Measurements from ENCODE around the gene ARHGEF3. TPM values are rescaled to one million over a fixed set of nuclear protein-coding genes. Genes with fewer than 3 reads are reported as not detected.

ARHGEF3 gene
- total RNA-seq, 1 donor from 2014 or later: 32.9 TPM

GRCh38 chr3:56773986-56774385 is 27.8 kb downstream of the ARHGEF3 start:
- Histone ChIP-seq H3K4me1 (ENCODE audit: control insufficient read depth in 3 of 3, insufficient read depth in 3 of 3, low read length in 3 of 3) (peaks cover 16 to 22% (median 19%) of the 10 kb centered on the region in 3 donors), H3K9me3 (ENCODE audit: control insufficient read depth in 3 of 3, low read length in 3 of 3) (no peaks in the 10 kb centered on the region), H3K27me3 (ENCODE audit: control insufficient read depth in 3 of 3, insufficient read depth in 3 of 3, low read length in 3 of 3) (no peaks in the 10 kb centered on the region), H3K9ac (ENCODE audit: low read depth in 1 of 3, low read length in 3 of 3) (no peak overlapping the region), H3K27ac (ENCODE audit: low read depth, low read length) (no peak overlapping the region), H3K36me3 (ENCODE audit: control insufficient read depth in 3 of 3, insufficient read depth in 3 of 3, low read length in 3 of 3) (peaks cover 5 to 13% (median 6%) of the 10 kb centered on the region in 3 donors), H3K4me3 (ENCODE audit: low read length in 3 of 3) (no peak overlapping the region)

GRCh38 chr3:56772952-56773938 is 28.5 kb downstream of the ARHGEF3 start:
- Histone ChIP-seq H3K27ac (ENCODE audit: low read depth, low read length) (no peak overlapping the region), H3K4me1 (ENCODE audit: control insufficient read depth in 3 of 3, insufficient read depth in 3 of 3, low read length in 3 of 3) (peaks cover 21 to 26% (median 24%) of the 10 kb centered on the region in 3 donors), H3K9ac (ENCODE audit: low read depth in 1 of 3, low read length in 3 of 3) (no peak overlapping the region), H3K4me3 (ENCODE audit: low read length in 3 of 3) (no peak overlapping the region), H3K27me3 (ENCODE audit: control insufficient read depth in 3 of 3, insufficient read depth in 3 of 3, low read length in 3 of 3) (no peaks in the 10 kb centered on the region), H3K9me3 (ENCODE audit: control insufficient read depth in 3 of 3, low read length in 3 of 3) (no peaks in the 10 kb centered on the region), H3K36me3 (ENCODE audit: control insufficient read depth in 3 of 3, insufficient read depth in 3 of 3, low read length in 3 of 3) (peaks cover 5 to 13% (median 6%) of the 10 kb centered on the region in 3 donors)

GRCh38 chr3:56771376-56771775 is 30.4 kb downstream of the ARHGEF3 start:
- H3K4me3 ChIP-seq (ENCODE audit: low read length in 3 of 3): no peak overlapping the region
- peaks cover 5 to 13% (median 7%) of the 10 kb centered on the region in 3 donors for H3K36me3 ChIP-seq (ENCODE audit: control insufficient read depth in 3 of 3, insufficient read depth in 3 of 3, low read length in 3 of 3)
- H3K9me3 ChIP-seq (ENCODE audit: control insufficient read depth in 3 of 3, low read length in 3 of 3): no peaks in the 10 kb centered on the region
- H3K4me1 ChIP-seq (ENCODE audit: control insufficient read depth in 3 of 3, insufficient read depth in 3 of 3, low read length in 3 of 3): peaks cover 19 to 23% (median 20%) of the 10 kb centered on the region in 3 donors
- H3K27me3 ChIP-seq (ENCODE audit: control insufficient read depth in 3 of 3, insufficient read depth in 3 of 3, low read length in 3 of 3): no peaks in the 10 kb centered on the region
- H3K9ac ChIP-seq (ENCODE audit: low read depth in 1 of 3, low read length in 3 of 3): no peak overlapping the region
- no peak overlapping the region for H3K27ac ChIP-seq (ENCODE audit: low read depth, low read length)

GRCh38 chr3:56769116-56769707 is 32.5 kb downstream of the ARHGEF3 start:
- H3K9me3 ChIP-seq (ENCODE audit: control insufficient read depth in 3 of 3, low read length in 3 of 3): no peaks in the 10 kb centered on the region
- peak overlapping the region in 2 of 3 donors; percentile 36 to 47 for H3K9ac ChIP-seq (ENCODE audit: low read depth in 1 of 3, low read length in 3 of 3)
- peaks cover 5 to 13% (median 10%) of the 10 kb centered on the region in 3 donors for H3K36me3 ChIP-seq (ENCODE audit: control insufficient read depth in 3 of 3, insufficient read depth in 3 of 3, low read length in 3 of 3)
- peak overlapping the region; percentile 18 for H3K27ac ChIP-seq (ENCODE audit: low read depth, low read length)
- H3K4me1 ChIP-seq (ENCODE audit: control insufficient read depth in 3 of 3, insufficient read depth in 3 of 3, low read length in 3 of 3): peaks cover 15% of the 10 kb centered on the region in 3 donors
- no peaks in the 10 kb centered on the region for H3K27me3 ChIP-seq (ENCODE audit: control insufficient read depth in 3 of 3, insufficient read depth in 3 of 3, low read length in 3 of 3)
- no peak overlapping the region for H3K4me3 ChIP-seq (ENCODE audit: low read length in 3 of 3)

- Histone ChIP-seq H3K4me1 (ENCODE audit: control insufficient read depth in 3 of 3, insufficient read depth in 3 of 3, low read length in 3 of 3) (peaks cover 15 to 28% (median 21%) of the 10 kb centered on the region in 3 donors), H3K9ac (ENCODE audit: low read depth in 1 of 3, low read length in 3 of 3) (no peak overlapping the region)
Measured at GRCh38 chr3:56764904-56765547, 36.7 kb downstream of the ARHGEF3 start.

GRCh38 chr3:56764184-56764583 is 37.6 kb downstream of the ARHGEF3 start:
- H3K27me3 ChIP-seq (ENCODE audit: control insufficient read depth in 3 of 3, insufficient read depth in 3 of 3, low read length in 3 of 3): no peaks in the 10 kb centered on the region
- H3K4me1 ChIP-seq (ENCODE audit: control insufficient read depth in 3 of 3, insufficient read depth in 3 of 3, low read length in 3 of 3): peaks cover 7 to 19% (median 13%) of the 10 kb centered on the region in 3 donors
- peaks cover 0 to 4% (median 0%) of the 10 kb centered on the region in 3 donors for H3K36me3 ChIP-seq (ENCODE audit: control insufficient read depth in 3 of 3, insufficient read depth in 3 of 3, low read length in 3 of 3)
- no peak overlapping the region for H3K9ac ChIP-seq (ENCODE audit: low read depth in 1 of 3, low read length in 3 of 3)
- H3K27ac ChIP-seq (ENCODE audit: low read depth, low read length): no peak overlapping the region
- no peak overlapping the region for H3K4me3 ChIP-seq (ENCODE audit: low read length in 3 of 3)
- no peaks in the 10 kb centered on the region for H3K9me3 ChIP-seq (ENCODE audit: control insufficient read depth in 3 of 3, low read length in 3 of 3)

More at GRCh38 chr3:56764904-56765547, 36.7 kb downstream of the ARHGEF3 start:
- H3K4me3 ChIP-seq (ENCODE audit: low read length in 3 of 3): no peak overlapping the region
- no peaks in the 10 kb centered on the region for H3K9me3 ChIP-seq (ENCODE audit: control insufficient read depth in 3 of 3, low read length in 3 of 3)
- H3K36me3 ChIP-seq (ENCODE audit: control insufficient read depth in 3 of 3, insufficient read depth in 3 of 3, low read length in 3 of 3): peaks cover 0 to 4% (median 0%) of the 10 kb centered on the region in 3 donors
- no peaks in the 10 kb centered on the region for H3K27me3 ChIP-seq (ENCODE audit: control insufficient read depth in 3 of 3, insufficient read depth in 3 of 3, low read length in 3 of 3)
- no peak overlapping the region for H3K27ac ChIP-seq (ENCODE audit: low read depth, low read length)

- H3K27ac ChIP-seq (ENCODE audit: low read depth, low read length): no peak overlapping the region
- no peaks in the 10 kb centered on the region for H3K9me3 ChIP-seq (ENCODE audit: control insufficient read depth in 3 of 3, low read length in 3 of 3)
- no peak overlapping the region for H3K4me3 ChIP-seq (ENCODE audit: low read length in 3 of 3)
- H3K27me3 ChIP-seq (ENCODE audit: control insufficient read depth in 3 of 3, insufficient read depth in 3 of 3, low read length in 3 of 3): no peaks in the 10 kb centered on the region
- peaks cover 4 to 19% (median 12%) of the 10 kb centered on the region in 3 donors for H3K4me1 ChIP-seq (ENCODE audit: control insufficient read depth in 3 of 3, insufficient read depth in 3 of 3, low read length in 3 of 3)
- no peak overlapping the region for H3K9ac ChIP-seq (ENCODE audit: low read depth in 1 of 3, low read length in 3 of 3)
- peaks cover 0 to 4% (median 0%) of the 10 kb centered on the region in 3 donors for H3K36me3 ChIP-seq (ENCODE audit: control insufficient read depth in 3 of 3, insufficient read depth in 3 of 3, low read length in 3 of 3)
Measured at GRCh38 chr3:56763233-56763632, 38.5 kb downstream of the ARHGEF3 start.

- Histone ChIP-seq H3K4me1 (ENCODE audit: control insufficient read depth in 3 of 3, insufficient read depth in 3 of 3, low read length in 3 of 3) (peaks cover 4 to 19% (median 12%) of the 10 kb centered on the region in 3 donors), H3K9me3 (ENCODE audit: control insufficient read depth in 3 of 3, low read length in 3 of 3) (no peaks in the 10 kb centered on the region), H3K4me3 (ENCODE audit: low read length in 3 of 3) (no peak overlapping the region)
Measured at GRCh38 chr3:56762718-56763117, 39.0 kb downstream of the ARHGEF3 start.

GRCh38 chr3:56761887-56762651 is 39.7 kb downstream of the ARHGEF3 start:
- peaks cover 4 to 19% (median 12%) of the 10 kb centered on the region in 3 donors for H3K4me1 ChIP-seq (ENCODE audit: control insufficient read depth in 3 of 3, insufficient read depth in 3 of 3, low read length in 3 of 3)
- H3K4me3 ChIP-seq (ENCODE audit: low read length in 3 of 3): no peak overlapping the region
- peaks cover 0 to 4% (median 0%) of the 10 kb centered on the region in 3 donors for H3K36me3 ChIP-seq (ENCODE audit: control insufficient read depth in 3 of 3, insufficient read depth in 3 of 3, low read length in 3 of 3)
- H3K27ac ChIP-seq (ENCODE audit: low read depth, low read length): no peak overlapping the region
- no peak overlapping the region for H3K9ac ChIP-seq (ENCODE audit: low read depth in 1 of 3, low read length in 3 of 3)
- H3K9me3 ChIP-seq (ENCODE audit: control insufficient read depth in 3 of 3, low read length in 3 of 3): no peaks in the 10 kb centered on the region
- no peaks in the 10 kb centered on the region for H3K27me3 ChIP-seq (ENCODE audit: control insufficient read depth in 3 of 3, insufficient read depth in 3 of 3, low read length in 3 of 3)

More at GRCh38 chr3:56762718-56763117, 39.0 kb downstream of the ARHGEF3 start:
- Histone ChIP-seq H3K27ac (ENCODE audit: low read depth, low read length) (no peak overlapping the region), H3K36me3 (ENCODE audit: control insufficient read depth in 3 of 3, insufficient read depth in 3 of 3, low read length in 3 of 3) (peaks cover 0 to 4% (median 0%) of the 10 kb centered on the region in 3 donors), H3K27me3 (ENCODE audit: control insufficient read depth in 3 of 3, insufficient read depth in 3 of 3, low read length in 3 of 3) (no peaks in the 10 kb centered on the region), H3K9ac (ENCODE audit: low read depth in 1 of 3, low read length in 3 of 3) (no peak overlapping the region)

Data from skeletal muscle tissue (tissue), 4 donors.